ENCODE measurements around the gene CTNND2. TPM values are rescaled to one million over a fixed set of nuclear protein-coding genes. Genes with fewer than 3 reads are reported as not detected.

Gene CTNND2
- total and polyA plus RNA-seq, 9 of the 15 experiments (the other 6 are each of a cell fraction or from before 2014, with no cell fraction given): 0.03 to 0.35 TPM; not detected in 7

- no peaks in the 10 kb centered on the region for H3K4me1 ChIP-seq (replicated peaks in 1 of 2; ENCODE audit: control insufficient read depth in 2 of 2, insufficient read depth in 2 of 2, low read length in 2 of 2)
- no peak for DNase-seq (ENCODE audit: extremely low read depth in 1 of 4, low spot score in 3 of 4)
- no peaks in the 10 kb centered on the region for H3K9me3 ChIP-seq (replicated peaks; ENCODE audit: control insufficient read depth, insufficient read depth, low read depth, low read length)
- in situ Hi-C loops (cut with MboI): no loop called here
- ChIA-PET POLR2A (interaction anchor here (0.6 kb wide), 2 partner anchors 132 to 177 kb away, joined by 3 read pairs; no protein-coding TSS in a partner anchor), CTCF (ENCODE audit: low intra/inter-chr PET ratio) (no interaction called here)
- no peaks in the 10 kb centered on the region for H3K79me2 ChIP-seq (ENCODE audit: control insufficient read depth, insufficient read depth, low read length)
- 1% methylated on average over 5 of the region's 5 CpGs for WGBS (ENCODE audit: insufficient coverage, low coverage, missing lambda C conversion rate)
- no peak overlapping the region for H3K27ac ChIP-seq (ENCODE audit: extremely low read depth, low read depth, low read length)
- no peak overlapping the region for H2AFZ ChIP-seq (ENCODE audit: low read depth, low read length)
- ATAC-seq: no peak
- TF ChIP-seq CREB5 (CRISPR knock-in tag; IDR thresholded peaks at IDR 0.05) (no peak), CCNT2 (IDR thresholded peaks at IDR 0.05; ENCODE audit: borderline replicate concordance, extremely low read depth, insufficient read length, low read depth, low read length) (no peak), HDGF (IDR thresholded peaks at IDR 0.05) (no peak), XRCC4 (IDR thresholded peaks at IDR 0.05; ENCODE audit: extremely low read depth, insufficient read depth, insufficient read length) (no peak), ZNF449 (CRISPR knock-in tag; IDR thresholded peaks at IDR 0.05) (no peak)
- H3K36me3 ChIP-seq (ENCODE audit: control insufficient read depth, insufficient read depth, low read length): no peaks in the 10 kb centered on the region
- H4K20me1 ChIP-seq (replicated peaks; ENCODE audit: control insufficient read depth, insufficient read depth, low read length): no peaks in the 10 kb centered on the region
- intact Hi-C loops (cut with micrococcal nuclease): loop anchor here (10.0 kb wide), 1 partner anchor 179 kb away; no protein-coding TSS in a partner anchor
- no peak for FAIRE-seq
- H3K9ac ChIP-seq (ENCODE audit: insufficient read depth in 1 of 2, low read depth in 2 of 2, low read length in 2 of 2): no peak overlapping the region
- H3K4me2 ChIP-seq (ENCODE audit: insufficient read depth, low read length): no peak overlapping the region
- H3K27me3 ChIP-seq (ENCODE audit: control insufficient read depth in 2 of 2, insufficient read depth in 2 of 2, low read length in 2 of 2): no peaks in the 10 kb centered on the region
- H3K4me3 ChIP-seq: no peak overlapping the region
- no TSS peak for BruUV-seq (replicated peaks)
- H3K9me1 ChIP-seq (ENCODE audit: control insufficient read depth, insufficient read depth, low read length): no peaks in the 10 kb centered on the region
Observed at GRCh38 chr5:11043881-11044280, 860.4 kb downstream of the CTNND2 start.

All from K562 (cell line).